ENCODE data around the gene ZNF134.

The ZNF134 gene

DNA sequence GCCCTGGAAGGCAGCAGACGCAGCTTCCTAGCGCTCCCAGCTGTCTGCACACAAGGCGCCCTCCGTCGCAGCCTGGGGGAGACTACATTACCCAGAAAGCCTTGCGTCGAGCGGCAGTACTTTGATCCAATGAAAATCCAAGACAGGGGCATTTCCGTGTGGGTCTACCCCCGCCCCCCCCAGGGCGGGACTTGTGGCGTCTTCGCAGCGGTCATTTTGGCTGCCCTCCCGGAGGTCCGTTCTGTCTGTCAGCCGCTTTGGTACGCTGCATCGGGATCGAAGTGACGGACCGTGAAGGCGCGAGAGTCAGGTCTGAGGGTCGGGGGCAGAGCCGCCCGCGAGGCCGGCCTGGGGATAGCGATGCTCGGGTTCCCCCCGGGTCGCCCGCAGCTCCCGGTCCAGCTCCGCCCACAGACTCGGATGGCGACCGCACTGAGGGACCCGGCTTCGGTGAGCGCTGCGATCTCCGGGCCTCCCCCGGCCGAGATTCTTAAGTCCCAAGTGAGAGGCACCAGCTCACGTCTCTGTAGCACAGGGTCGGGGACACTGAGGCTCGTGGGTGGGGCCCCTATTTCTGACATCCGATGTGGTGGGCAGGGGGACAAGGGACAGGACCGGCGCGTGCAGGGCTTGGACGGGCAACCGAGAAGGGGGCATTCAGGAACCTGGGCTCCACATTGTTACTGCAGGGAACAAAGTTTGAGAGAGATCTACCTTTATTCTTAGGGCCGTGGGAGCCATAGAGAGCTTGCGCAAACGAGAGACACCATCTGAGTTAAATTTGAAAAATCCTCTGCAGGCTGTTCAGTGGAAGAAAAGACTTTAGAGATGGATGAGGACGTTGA, 19.2 kb downstream of the ZNF134 start, which contains the start of gene ZNF211 (continued):
- TF ChIP-seq, protein P1, sequence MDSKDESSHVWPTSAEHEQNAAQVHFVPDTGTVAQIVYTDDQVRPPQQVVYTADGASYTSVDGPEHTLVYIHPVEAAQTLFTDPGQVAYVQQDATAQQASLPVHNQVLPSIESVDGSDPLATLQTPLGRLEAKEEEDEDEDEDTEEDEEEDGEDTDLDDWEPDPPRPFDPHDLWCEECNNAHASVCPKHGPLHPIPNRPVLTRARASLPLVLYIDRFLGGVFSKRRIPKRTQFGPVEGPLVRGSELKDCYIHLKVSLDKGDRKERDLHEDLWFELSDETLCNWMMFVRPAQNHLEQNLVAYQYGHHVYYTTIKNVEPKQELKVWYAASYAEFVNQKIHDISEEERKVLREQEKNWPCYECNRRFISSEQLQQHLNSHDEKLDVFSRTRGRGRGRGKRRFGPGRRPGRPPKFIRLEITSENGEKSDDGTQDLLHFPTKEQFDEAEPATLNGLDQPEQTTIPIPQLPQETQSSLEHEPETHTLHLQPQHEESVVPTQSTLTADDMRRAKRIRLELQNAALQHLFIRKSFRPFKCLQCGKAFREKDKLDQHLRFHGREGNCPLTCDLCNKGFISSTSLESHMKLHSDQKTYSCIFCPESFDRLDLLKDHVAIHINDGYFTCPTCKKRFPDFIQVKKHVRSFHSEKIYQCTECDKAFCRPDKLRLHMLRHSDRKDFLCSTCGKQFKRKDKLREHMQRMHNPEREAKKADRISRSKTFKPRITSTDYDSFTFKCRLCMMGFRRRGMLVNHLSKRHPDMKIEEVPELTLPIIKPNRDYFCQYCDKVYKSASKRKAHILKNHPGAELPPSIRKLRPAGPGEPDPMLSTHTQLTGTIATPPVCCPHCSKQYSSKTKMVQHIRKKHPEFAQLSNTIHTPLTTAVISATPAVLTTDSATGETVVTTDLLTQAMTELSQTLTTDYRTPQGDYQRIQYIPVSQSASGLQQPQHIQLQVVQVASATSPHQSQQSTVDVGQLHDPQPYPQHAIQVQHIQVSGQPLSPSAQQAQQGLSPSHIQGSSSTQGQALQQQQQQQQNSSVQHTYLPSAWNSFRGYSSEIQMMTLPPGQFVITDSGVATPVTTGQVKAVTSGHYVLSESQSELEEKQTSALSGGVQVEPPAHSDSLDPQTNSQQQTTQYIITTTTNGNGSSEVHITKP (tag by site-specific recombination; IDR thresholded peaks at IDR 0.05), result peak; percentile 68
- TF ChIP-seq ZNF10 (tag by site-specific recombination; IDR thresholded peaks at IDR 0.05) (no peak), ZNF530 (tag by site-specific recombination; IDR thresholded peaks at IDR 0.05; ENCODE audit: low read depth) (no peak), ZNF335 (tag by site-specific recombination; conservative IDR thresholded peaks at IDR 0.05) (peak; percentile 97), ZNF223 (tag by site-specific recombination; IDR thresholded peaks at IDR 0.05) (no peak), SETDB1 (IDR thresholded peaks at IDR 0.05; ENCODE audit: insufficient read length, low read length) (no peak), SP7 (tag by site-specific recombination; IDR thresholded peaks at IDR 0.05) (0 out of 2 replicates have a peak, but pooled peaks have one; percentile 25), ZFP41 (tag by site-specific recombination; IDR thresholded peaks at IDR 0.05; ENCODE audit: borderline replicate concordance) (no peak), GLI4 (tag by site-specific recombination; IDR thresholded peaks at IDR 0.05) (no peak), KLF8 (tag by site-specific recombination; IDR thresholded peaks at IDR 0.05) (peak; percentile 93), ZNF510 (tag by site-specific recombination; IDR thresholded peaks at IDR 0.05; ENCODE audit: insufficient replicate concordance) (no peak), ZBTB1 (tag by site-specific recombination; IDR thresholded peaks at IDR 0.05) (no peak), KLF10 (tag by site-specific recombination; IDR thresholded peaks at IDR 0.05) (0 out of 2 replicates have a peak, but pooled peaks have one; percentile 34)
- TF ChIP-seq, protein P2, sequence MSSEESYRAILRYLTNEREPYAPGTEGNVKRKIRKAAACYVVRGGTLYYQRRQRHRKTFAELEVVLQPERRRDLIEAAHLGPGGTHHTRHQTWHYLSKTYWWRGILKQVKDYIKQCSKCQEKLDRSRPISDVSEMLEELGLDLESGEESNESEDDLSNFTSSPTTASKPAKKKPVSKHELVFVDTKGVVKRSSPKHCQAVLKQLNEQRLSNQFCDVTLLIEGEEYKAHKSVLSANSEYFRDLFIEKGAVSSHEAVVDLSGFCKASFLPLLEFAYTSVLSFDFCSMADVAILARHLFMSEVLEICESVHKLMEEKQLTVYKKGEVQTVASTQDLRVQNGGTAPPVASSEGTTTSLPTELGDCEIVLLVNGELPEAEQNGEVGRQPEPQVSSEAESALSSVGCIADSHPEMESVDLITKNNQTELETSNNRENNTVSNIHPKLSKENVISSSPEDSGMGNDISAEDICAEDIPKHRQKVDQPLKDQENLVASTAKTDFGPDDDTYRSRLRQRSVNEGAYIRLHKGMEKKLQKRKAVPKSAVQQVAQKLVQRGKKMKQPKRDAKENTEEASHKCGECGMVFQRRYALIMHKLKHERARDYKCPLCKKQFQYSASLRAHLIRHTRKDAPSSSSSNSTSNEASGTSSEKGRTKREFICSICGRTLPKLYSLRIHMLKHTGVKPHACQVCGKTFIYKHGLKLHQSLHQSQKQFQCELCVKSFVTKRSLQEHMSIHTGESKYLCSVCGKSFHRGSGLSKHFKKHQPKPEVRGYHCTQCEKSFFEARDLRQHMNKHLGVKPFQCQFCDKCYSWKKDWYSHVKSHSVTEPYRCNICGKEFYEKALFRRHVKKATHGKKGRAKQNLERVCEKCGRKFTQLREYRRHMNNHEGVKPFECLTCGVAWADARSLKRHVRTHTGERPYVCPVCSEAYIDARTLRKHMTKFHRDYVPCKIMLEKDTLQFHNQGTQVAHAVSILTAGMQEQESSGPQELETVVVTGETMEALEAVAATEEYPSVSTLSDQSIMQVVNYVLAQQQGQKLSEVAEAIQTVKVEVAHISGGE (tag by site-specific recombination; conservative IDR thresholded peaks at IDR 0.05; ENCODE audit: low read depth), result peak; percentile 78
- TF ChIP-seq, protein P3, sequence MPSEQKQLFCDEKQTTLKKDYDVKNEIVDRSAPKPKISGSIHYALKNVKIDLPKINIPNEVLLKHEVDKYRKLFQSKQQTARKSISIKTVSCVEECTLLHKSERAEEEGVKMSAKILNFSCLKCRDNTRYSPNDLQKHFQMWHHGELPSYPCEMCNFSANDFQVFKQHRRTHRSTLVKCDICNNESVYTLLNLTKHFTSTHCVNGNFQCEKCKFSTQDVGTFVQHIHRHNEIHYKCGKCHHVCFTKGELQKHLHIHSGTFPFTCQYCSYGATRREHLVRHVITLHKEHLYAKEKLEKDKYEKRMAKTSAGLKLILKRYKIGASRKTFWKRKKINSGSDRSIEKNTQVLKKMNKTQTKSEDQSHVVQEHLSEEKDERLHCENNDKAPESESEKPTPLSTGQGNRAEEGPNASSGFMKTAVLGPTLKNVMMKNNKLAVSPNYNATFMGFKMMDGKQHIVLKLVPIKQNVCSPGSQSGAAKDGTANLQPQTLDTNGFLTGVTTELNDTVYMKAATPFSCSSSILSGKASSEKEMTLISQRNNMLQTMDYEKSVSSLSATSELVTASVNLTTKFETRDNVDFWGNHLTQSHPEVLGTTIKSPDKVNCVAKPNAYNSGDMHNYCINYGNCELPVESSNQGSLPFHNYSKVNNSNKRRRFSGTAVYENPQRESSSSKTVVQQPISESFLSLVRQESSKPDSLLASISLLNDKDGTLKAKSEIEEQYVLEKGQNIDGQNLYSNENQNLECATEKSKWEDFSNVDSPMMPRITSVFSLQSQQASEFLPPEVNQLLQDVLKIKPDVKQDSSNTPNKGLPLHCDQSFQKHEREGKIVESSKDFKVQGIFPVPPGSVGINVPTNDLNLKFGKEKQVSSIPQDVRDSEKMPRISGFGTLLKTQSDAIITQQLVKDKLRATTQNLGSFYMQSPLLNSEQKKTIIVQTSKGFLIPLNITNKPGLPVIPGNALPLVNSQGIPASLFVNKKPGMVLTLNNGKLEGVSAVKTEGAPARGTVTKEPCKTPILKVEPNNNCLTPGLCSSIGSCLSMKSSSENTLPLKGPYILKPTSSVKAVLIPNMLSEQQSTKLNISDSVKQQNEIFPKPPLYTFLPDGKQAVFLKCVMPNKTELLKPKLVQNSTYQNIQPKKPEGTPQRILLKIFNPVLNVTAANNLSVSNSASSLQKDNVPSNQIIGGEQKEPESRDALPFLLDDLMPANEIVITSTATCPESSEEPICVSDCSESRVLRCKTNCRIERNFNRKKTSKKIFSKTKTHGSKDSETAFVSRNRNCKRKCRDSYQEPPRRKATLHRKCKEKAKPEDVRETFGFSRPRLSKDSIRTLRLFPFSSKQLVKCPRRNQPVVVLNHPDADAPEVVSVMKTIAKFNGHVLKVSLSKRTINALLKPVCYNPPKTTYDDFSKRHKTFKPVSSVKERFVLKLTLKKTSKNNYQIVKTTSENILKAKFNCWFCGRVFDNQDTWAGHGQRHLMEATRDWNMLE (tag by site-specific recombination; conservative IDR thresholded peaks at IDR 0.05; ENCODE audit: low read depth), result peak; percentile 69
- TF ChIP-seq, protein P4, sequence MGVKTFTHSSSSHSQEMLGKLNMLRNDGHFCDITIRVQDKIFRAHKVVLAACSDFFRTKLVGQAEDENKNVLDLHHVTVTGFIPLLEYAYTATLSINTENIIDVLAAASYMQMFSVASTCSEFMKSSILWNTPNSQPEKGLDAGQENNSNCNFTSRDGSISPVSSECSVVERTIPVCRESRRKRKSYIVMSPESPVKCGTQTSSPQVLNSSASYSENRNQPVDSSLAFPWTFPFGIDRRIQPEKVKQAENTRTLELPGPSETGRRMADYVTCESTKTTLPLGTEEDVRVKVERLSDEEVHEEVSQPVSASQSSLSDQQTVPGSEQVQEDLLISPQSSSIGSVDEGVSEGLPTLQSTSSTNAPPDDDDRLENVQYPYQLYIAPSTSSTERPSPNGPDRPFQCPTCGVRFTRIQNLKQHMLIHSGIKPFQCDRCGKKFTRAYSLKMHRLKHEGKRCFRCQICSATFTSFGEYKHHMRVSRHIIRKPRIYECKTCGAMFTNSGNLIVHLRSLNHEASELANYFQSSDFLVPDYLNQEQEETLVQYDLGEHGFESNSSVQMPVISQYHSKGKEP (tag by site-specific recombination; IDR thresholded peaks at IDR 0.05), result no peak
- TF ChIP-seq, protein P5, sequence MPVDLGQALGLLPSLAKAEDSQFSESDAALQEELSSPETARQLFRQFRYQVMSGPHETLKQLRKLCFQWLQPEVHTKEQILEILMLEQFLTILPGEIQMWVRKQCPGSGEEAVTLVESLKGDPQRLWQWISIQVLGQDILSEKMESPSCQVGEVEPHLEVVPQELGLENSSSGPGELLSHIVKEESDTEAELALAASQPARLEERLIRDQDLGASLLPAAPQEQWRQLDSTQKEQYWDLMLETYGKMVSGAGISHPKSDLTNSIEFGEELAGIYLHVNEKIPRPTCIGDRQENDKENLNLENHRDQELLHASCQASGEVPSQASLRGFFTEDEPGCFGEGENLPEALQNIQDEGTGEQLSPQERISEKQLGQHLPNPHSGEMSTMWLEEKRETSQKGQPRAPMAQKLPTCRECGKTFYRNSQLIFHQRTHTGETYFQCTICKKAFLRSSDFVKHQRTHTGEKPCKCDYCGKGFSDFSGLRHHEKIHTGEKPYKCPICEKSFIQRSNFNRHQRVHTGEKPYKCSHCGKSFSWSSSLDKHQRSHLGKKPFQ (tag by site-specific recombination; IDR thresholded peaks at IDR 0.05), result no peak
- TF ChIP-seq, protein P6, sequence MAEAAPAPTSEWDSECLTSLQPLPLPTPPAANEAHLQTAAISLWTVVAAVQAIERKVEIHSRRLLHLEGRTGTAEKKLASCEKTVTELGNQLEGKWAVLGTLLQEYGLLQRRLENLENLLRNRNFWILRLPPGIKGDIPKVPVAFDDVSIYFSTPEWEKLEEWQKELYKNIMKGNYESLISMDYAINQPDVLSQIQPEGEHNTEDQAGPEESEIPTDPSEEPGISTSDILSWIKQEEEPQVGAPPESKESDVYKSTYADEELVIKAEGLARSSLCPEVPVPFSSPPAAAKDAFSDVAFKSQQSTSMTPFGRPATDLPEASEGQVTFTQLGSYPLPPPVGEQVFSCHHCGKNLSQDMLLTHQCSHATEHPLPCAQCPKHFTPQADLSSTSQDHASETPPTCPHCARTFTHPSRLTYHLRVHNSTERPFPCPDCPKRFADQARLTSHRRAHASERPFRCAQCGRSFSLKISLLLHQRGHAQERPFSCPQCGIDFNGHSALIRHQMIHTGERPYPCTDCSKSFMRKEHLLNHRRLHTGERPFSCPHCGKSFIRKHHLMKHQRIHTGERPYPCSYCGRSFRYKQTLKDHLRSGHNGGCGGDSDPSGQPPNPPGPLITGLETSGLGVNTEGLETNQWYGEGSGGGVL (tag by site-specific recombination; IDR thresholded peaks at IDR 0.05), result peak; percentile 8; the same call in 1 of the 2 replicates
- TF ChIP-seq, protein P7, sequence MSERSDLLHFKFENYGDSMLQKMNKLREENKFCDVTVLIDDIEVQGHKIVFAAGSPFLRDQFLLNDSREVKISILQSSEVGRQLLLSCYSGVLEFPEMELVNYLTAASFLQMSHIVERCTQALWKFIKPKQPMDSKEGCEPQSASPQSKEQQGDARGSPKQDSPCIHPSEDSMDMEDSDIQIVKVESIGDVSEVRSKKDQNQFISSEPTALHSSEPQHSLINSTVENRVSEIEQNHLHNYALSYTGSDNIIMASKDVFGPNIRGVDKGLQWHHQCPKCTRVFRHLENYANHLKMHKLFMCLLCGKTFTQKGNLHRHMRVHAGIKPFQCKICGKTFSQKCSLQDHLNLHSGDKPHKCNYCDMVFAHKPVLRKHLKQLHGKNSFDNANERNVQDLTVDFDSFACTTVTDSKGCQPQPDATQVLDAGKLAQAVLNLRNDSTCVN (tag by site-specific recombination; optimal IDR thresholded peaks at IDR 0.05), result peak; percentile 21

Measured in HEK293 (cell line).